Activated CD8-positive, alpha-beta memory T cell treated with anti-CD3 and anti-CD28 coated beads for 48 hours (primary cell): ENCODE results near the gene TRAPPC3.
A peak's percentile ranks its signal among the peaks of the same experiment; 100 is the strongest.

Experiments used
- DNase-seq, 3 experiments: peaks; one replicate each; pipeline ENCODE4 v3.0.0-alpha.2; 2020; ENCODE audit warnings: low read depth in 2 of 3, low spot score in 2 of 3

The TRAPPC3 gene

GRCh38 chr1:36100376-36100775 lies 48.9 kb downstream of the TRAPPC3 start:
- no peak for DNase-seq

- peak; percentile 40 to 67 (median 58) for DNase-seq
Observed at GRCh38 chr1:36099681-36100341, 49.5 kb downstream of the TRAPPC3 start.

GRCh38 chr1:36098650-36099365 lies 50.5 kb downstream of the TRAPPC3 start:
- no peak for DNase-seq

GRCh38 chr1:36097693-36098585 lies 51.3 kb downstream of the TRAPPC3 start:
- DNase-seq = no peak

GRCh38 chr1:36096500-36097432 lies 52.5 kb downstream of the TRAPPC3 start:
- no peak for DNase-seq

- no peak for DNase-seq
Observed at GRCh38 chr1:36095760-36096405, 53.4 kb downstream of the TRAPPC3 start.

GRCh38 chr1:36094621-36095061 lies 54.6 kb downstream of the TRAPPC3 start:
- DNase-seq = no peak

- no peak for DNase-seq
Observed at GRCh38 chr1:36093929-36094328, 55.4 kb downstream of the TRAPPC3 start.

GRCh38 chr1:36093226-36093625 lies 56.1 kb downstream of the TRAPPC3 start:
- no peak for DNase-seq

GRCh38 chr1:36092798-36093185 lies 56.5 kb downstream of the TRAPPC3 start:
- DNase-seq = no peak

- no peak for DNase-seq
Observed at GRCh38 chr1:36092166-36092797, 57.0 kb downstream of the TRAPPC3 start.

GRCh38 chr1:36091698-36092097 lies 57.6 kb downstream of the TRAPPC3 start:
- DNase-seq = no peak

- no peak for DNase-seq
Observed at GRCh38 chr1:36091141-36091540, 58.1 kb downstream of the TRAPPC3 start.

- DNase-seq = no peak
Observed at GRCh38 chr1:36089393-36090121, 59.7 kb downstream of the TRAPPC3 start.

- DNase-seq = peak; percentile 85 to 87 (median 86)
Observed at GRCh38 chr1:36088577-36089392, 60.5 kb downstream of the TRAPPC3 start, which contains the start of gene ADPRS. TSS of gene ADPRS (plus strand) at chr1:36088892. CDS start at chr1:36088905, 13 bp downstream.

GRCh38 chr1:36088265-36088576 lies 61.1 kb downstream of the TRAPPC3 start:
- no peak for DNase-seq

- DNase-seq = no peak
Observed at GRCh38 chr1:36087233-36088123, 61.8 kb downstream of the TRAPPC3 start.
